Ascending aorta (tissue), 2 donors: ENCODE measurements around the gene EFHC2. TPM values are rescaled to one million over a fixed set of nuclear protein-coding genes. Genes with fewer than 3 reads are reported as not detected.
"Not testable (repeated sequence)": the region's sequence is repeated elsewhere in the genome, so short reads cannot be mapped to it uniquely, and the experiment has no call there.

Source experiments
- DNase-seq, 2 donors: peaks; one replicate each; pipeline ENCODE4 v3.0.0-alpha.2; 2019; ENCODE audit warnings: low spot score in 2 of 2
- H3K27ac ChIP-seq, 2 donors: fragments of 200-600 bp; sonication (generic); one replicate each; pipeline ENCODE4 v1.5.1; 2016 to 2017; ENCODE audit warnings: mild to moderate bottlenecking in 1 of 2
- H3K27me3 ChIP-seq: fragments of 200-600 bp; sonication (generic); one replicate; pipeline ENCODE4 v1.5.1; 2017
- H3K36me3 ChIP-seq, 2 donors: fragments of 200-600 bp; sonication (generic); one replicate each; pipeline ENCODE4 v1.5.1; 2016
- H3K4me1 ChIP-seq, 2 donors: fragments of 200-600 bp; sonication (generic); one replicate each; pipeline ENCODE4 v1.5.1; 2016 to 2017; ENCODE audit warnings: mild to moderate bottlenecking in 1 of 2
- H3K4me3 ChIP-seq, 2 donors: fragments of 200-600 bp; sonication (generic); one replicate each; pipeline ENCODE4 v1.5.1; 2016 to 2017; ENCODE audit warnings: mild to moderate bottlenecking in 1 of 2
- H3K9me3 ChIP-seq, 2 donors: fragments of 200-600 bp; sonication (generic); one replicate each; pipeline ENCODE4 v1.5.1; 2016
- CTCF ChIP-seq, 3 experiments: fragments of 200-600 bp in 2 of 3; fragments of 450-650 bp in 1 of 3; sonication (generic) in 2 of 3; IDR thresholded peaks; one replicate each; pipeline ENCODE4 v1.5.1; 2016 to 2019; ENCODE audit warnings: antibody characterized with exemption in 3 of 3, mild to moderate bottlenecking in 1 of 3, moderate library complexity in 1 of 3
- intact Hi-C: fragments of 100-400 bp; cut with DNase I; formaldehyde crosslinking; loops from one replicate; pipeline ENCODE4 v1.15.1; 2023
- total RNA-seq: library from RNA; depleted of rRNA; stranded (reverse); fragments of >200 nt; gene quantifications from one replicate; pipeline ENCODE4 v1.1.0, GENCODE V29; 2016

The EFHC2 gene
- total RNA-seq, 1 donor from 2014 or later, result not detected

GRCh38 chrX:44267116-44267515, 76.4 kb downstream of the EFHC2 start:
- intact Hi-C loops, result no loop called here
- no peaks in the 10 kb centered on the region for H3K27me3 ChIP-seq
- H3K27ac ChIP-seq, result no peak overlapping the region
- H3K36me3 ChIP-seq, result no peaks in the 10 kb centered on the region
- TF ChIP-seq CTCF (IDR thresholded peaks at IDR 0.05), result no peak
- H3K9me3 ChIP-seq, result no peaks in the 10 kb centered on the region
- DNase-seq, result no peak
- no peaks in the 10 kb centered on the region for H3K4me1 ChIP-seq
- H3K4me3 ChIP-seq, result no peak overlapping the region

GRCh38 chrX:44265559-44265958, 77.9 kb downstream of the EFHC2 start:
- intact Hi-C loops, result no loop called here
- Histone ChIP-seq H3K4me1 (no peaks in the 10 kb centered on the region), H3K4me3 (no peak overlapping the region), H3K27ac (no peak overlapping the region), H3K36me3 (no peaks in the 10 kb centered on the region), H3K9me3 (no peaks in the 10 kb centered on the region), H3K27me3 (no peaks in the 10 kb centered on the region)
- no peak for DNase-seq
- no peak for TF ChIP-seq CTCF (IDR thresholded peaks at IDR 0.05)

GRCh38 chrX:44264936-44265335, 78.5 kb downstream of the EFHC2 start:
- intact Hi-C loops, result no loop called here
- H3K4me3 ChIP-seq, result no peak overlapping the region
- TF ChIP-seq CTCF (IDR thresholded peaks at IDR 0.05), result no peak
- no peak overlapping the region for H3K27ac ChIP-seq
- no peaks in the 10 kb centered on the region for H3K36me3 ChIP-seq
- no peaks in the 10 kb centered on the region for H3K27me3 ChIP-seq
- no peak for DNase-seq
- no peaks in the 10 kb centered on the region for H3K9me3 ChIP-seq
- H3K4me1 ChIP-seq, result no peaks in the 10 kb centered on the region

- Histone ChIP-seq H3K4me1 (no peaks in the 10 kb centered on the region), H3K9me3 (no peaks in the 10 kb centered on the region), H3K27ac (no peak overlapping the region), H3K36me3 (no peaks in the 10 kb centered on the region), H3K27me3 (no peaks in the 10 kb centered on the region), H3K4me3 (no peak overlapping the region)
- intact Hi-C loops, result no loop called here
- DNase-seq, result no peak
- TF ChIP-seq CTCF (IDR thresholded peaks at IDR 0.05), result no peak
Observed at GRCh38 chrX:44261286-44261685, 82.2 kb downstream of the EFHC2 start.

- no peaks in the 10 kb centered on the region for H3K9me3 ChIP-seq
- no peaks in the 10 kb centered on the region for H3K36me3 ChIP-seq
- DNase-seq, result no peak
- no peak overlapping the region for H3K4me3 ChIP-seq
- no peaks in the 10 kb centered on the region for H3K4me1 ChIP-seq
- intact Hi-C loops, result no loop called here
- H3K27ac ChIP-seq, result no peak overlapping the region
- H3K27me3 ChIP-seq, result no peaks in the 10 kb centered on the region
- TF ChIP-seq CTCF (IDR thresholded peaks at IDR 0.05), result no peak
Observed at GRCh38 chrX:44260609-44261008, 82.9 kb downstream of the EFHC2 start.

- H3K4me3 ChIP-seq, H3K4me1 ChIP-seq, DNase-seq, H3K9me3 ChIP-seq, intact Hi-C loops, H3K27ac ChIP-seq, H3K36me3 ChIP-seq, H3K27me3 ChIP-seq: not testable (repeated sequence)
Observed at GRCh38 chrX:44255742-44256141, 87.7 kb downstream of the EFHC2 start.
